Endothelial cell (in vitro differentiated cells): ENCODE measurements around the gene GNAQ. TPM values are rescaled to one million over a fixed set of nuclear protein-coding genes. Genes with fewer than 3 reads are reported as not detected.

Experiments
- DNase-seq: peaks from one replicate; pipeline ENCODE4 v3.0.0; 2021; ENCODE audit warnings: low spot score
- H3K27ac Mint-ChIP-seq: one replicate; pipeline ENCODE4 v1.8.0; 2021; ENCODE audit warnings: mixed read lengths, inconsistent platforms; ENCODE audit not compliant: unreplicated experiment
- H3K27me3 Mint-ChIP-seq: one replicate; pipeline ENCODE4 v1.8.0; 2021; ENCODE audit warnings: mild to moderate bottlenecking, moderate library complexity, mixed read lengths, inconsistent platforms; ENCODE audit not compliant: unreplicated experiment
- H3K36me3 Mint-ChIP-seq: one replicate; pipeline ENCODE4 v1.8.0; 2021; ENCODE audit warnings: mild to moderate bottlenecking, low read depth, mixed read lengths, inconsistent platforms; ENCODE audit not compliant: unreplicated experiment
- H3K4me1 Mint-ChIP-seq: one replicate; pipeline ENCODE4 v1.8.0; 2021; ENCODE audit warnings: mild to moderate bottlenecking, mixed read lengths, inconsistent platforms; ENCODE audit not compliant: unreplicated experiment
- H3K4me3 Mint-ChIP-seq: one replicate; pipeline ENCODE4 v1.8.0; 2021; ENCODE audit warnings: mild to moderate bottlenecking, mixed read lengths, inconsistent platforms; ENCODE audit not compliant: unreplicated experiment
- H3K9me3 Mint-ChIP-seq: one replicate; pipeline ENCODE4 v1.8.0; 2021; ENCODE audit warnings: mixed read lengths, inconsistent platforms; ENCODE audit not compliant: unreplicated experiment
- total RNA-seq: library from RNA; stranded (reverse); fragmentation: NEBNext Ultra II Directional; extraction: Animal tissue kit (Norgen Biotek cat#: 25700); gene quantifications from one replicate; pipeline ENCODE4 v1.2.1, GENCODE V29; 2021; ENCODE audit not compliant: unreplicated experiment
- TF ChIP-seq, protein P1 (sequence below): fragments of 200-600 bp; sonication (generic); IDR thresholded peaks from one replicate; pipeline ENCODE4 v1.5.0; 2021; ENCODE audit warnings: antibody characterized with exemption; ENCODE audit not compliant: unreplicated experiment

The GNAQ gene
- total RNA-seq, 1 donor from 2014 or later, result 94.6 TPM

DNA sequence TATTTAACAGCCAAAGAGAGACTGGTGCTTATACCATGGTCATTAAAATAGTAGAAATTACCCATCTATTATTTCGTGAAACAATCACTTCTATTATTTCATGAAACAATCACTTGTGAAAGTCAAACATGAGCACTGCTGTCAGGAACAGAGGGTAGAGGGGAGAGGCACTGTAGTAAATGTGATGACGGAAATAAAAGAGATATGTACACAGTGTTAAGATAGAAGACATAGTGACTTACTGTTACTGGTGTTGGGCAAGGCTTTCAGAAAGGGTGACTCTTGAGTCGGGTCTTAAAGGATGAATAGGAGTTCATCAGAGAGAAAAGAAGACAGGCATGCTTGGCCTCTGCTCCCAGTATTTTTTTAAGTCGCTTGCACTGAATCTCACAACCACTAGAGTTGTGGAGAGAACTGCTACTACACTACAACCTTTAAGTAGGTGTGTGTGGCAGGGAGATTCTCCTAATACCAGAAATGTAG is 220.9 kb downstream of the GNAQ start:
- no peaks in the 10 kb centered on the region for H3K9me3 Mint-ChIP-seq
- peaks cover 14% of the 10 kb centered on the region for H3K36me3 Mint-ChIP-seq
- H3K4me1 Mint-ChIP-seq, result peaks cover 35% of the 10 kb centered on the region

DNA sequence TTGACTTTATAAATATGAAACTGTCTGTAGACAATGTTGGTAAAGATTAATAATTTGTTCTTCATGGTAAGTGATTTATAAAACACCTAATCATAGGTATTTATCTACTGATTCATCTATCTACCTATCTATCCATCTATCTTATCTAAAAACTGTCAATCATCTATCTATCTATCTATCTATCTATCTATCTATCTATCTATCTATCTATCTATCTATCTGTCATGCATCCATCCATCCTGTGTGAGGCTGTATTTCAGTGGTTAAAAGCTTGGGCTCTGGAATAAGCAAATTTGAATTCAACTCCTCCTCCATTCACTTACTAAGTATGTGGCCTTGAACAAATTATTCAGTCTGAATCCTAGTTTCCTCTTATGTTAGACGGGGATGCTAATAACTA is 221.6 kb downstream of the GNAQ start:
- TF ChIP-seq, protein P1, sequence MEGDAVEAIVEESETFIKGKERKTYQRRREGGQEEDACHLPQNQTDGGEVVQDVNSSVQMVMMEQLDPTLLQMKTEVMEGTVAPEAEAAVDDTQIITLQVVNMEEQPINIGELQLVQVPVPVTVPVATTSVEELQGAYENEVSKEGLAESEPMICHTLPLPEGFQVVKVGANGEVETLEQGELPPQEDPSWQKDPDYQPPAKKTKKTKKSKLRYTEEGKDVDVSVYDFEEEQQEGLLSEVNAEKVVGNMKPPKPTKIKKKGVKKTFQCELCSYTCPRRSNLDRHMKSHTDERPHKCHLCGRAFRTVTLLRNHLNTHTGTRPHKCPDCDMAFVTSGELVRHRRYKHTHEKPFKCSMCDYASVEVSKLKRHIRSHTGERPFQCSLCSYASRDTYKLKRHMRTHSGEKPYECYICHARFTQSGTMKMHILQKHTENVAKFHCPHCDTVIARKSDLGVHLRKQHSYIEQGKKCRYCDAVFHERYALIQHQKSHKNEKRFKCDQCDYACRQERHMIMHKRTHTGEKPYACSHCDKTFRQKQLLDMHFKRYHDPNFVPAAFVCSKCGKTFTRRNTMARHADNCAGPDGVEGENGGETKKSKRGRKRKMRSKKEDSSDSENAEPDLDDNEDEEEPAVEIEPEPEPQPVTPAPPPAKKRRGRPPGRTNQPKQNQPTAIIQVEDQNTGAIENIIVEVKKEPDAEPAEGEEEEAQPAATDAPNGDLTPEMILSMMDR, result no peak
- DNase-seq, result no peak
- Mint-ChIP-seq H3K27ac (no peak overlapping the region), H3K27me3 (peaks cover 6% of the 10 kb centered on the region), H3K9me3 (no peaks in the 10 kb centered on the region), H3K4me3 (no peak overlapping the region), H3K4me1 (peaks cover 35% of the 10 kb centered on the region), H3K36me3 (peaks cover 14% of the 10 kb centered on the region)

More for the DNA sequence above, 220.9 kb downstream of the GNAQ start:
- Mint-ChIP-seq H3K4me3 (no peak overlapping the region), H3K27ac (no peak overlapping the region), H3K27me3 (peaks cover 6% of the 10 kb centered on the region)
- DNase-seq, result no peak
- TF ChIP-seq, protein P1, result no peak

DNA sequence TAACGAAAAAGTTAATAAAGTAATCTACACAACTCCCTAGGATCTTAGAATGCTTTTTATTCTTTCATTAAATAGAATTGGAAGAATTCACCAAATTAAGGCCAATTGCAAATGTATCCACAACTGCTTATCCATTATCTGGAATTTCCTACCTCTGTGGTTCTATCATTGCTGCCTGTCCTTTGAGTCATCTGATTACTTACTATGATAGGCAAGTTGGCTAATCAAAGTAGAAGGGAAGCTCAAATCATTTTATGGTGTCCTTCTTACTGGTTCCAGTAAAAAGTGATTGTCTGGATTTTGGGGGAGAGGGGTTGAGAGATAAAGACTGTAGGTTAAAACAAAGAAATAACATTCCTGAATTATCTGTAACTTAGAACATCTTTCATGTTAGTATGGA is 222.1 kb downstream of the GNAQ start:
- peaks cover 38% of the 10 kb centered on the region for H3K4me1 Mint-ChIP-seq
- no peak for DNase-seq
- H3K4me3 Mint-ChIP-seq, result no peak overlapping the region
- peaks cover 6% of the 10 kb centered on the region for H3K27me3 Mint-ChIP-seq
- H3K36me3 Mint-ChIP-seq, result peaks cover 14% of the 10 kb centered on the region
- TF ChIP-seq, protein P1, result no peak
- H3K27ac Mint-ChIP-seq, result no peak overlapping the region
- H3K9me3 Mint-ChIP-seq, result no peaks in the 10 kb centered on the region

DNA sequence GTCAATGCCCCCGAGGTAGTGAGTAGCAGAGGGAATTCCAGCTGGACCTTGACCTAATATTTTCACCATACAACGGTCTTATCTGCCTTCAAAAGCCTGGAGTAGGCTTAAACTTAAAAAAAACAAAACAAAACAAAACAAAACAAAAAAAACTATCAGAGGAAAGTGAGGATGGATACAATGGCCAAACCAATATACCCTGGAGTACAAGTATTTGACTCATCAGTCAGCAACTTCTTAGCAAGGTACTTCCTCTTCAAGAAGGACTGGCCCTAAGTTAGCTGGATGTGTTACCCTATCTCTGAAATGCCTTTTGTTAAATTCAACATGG is 222.9 kb downstream of the GNAQ start:
- no peak for DNase-seq
- H3K4me3 Mint-ChIP-seq, result no peak overlapping the region

More for the DNA sequence above, 222.9 kb downstream of the GNAQ start:
- H3K9me3 Mint-ChIP-seq, result no peaks in the 10 kb centered on the region
- TF ChIP-seq, protein P1, result no peak
- peaks cover 14% of the 10 kb centered on the region for H3K36me3 Mint-ChIP-seq
- H3K27ac Mint-ChIP-seq, result peak overlapping the region; percentile 49
- H3K27me3 Mint-ChIP-seq, result peaks cover 6% of the 10 kb centered on the region
- H3K4me1 Mint-ChIP-seq, result peaks cover 44% of the 10 kb centered on the region
